COLO829 (cell line): ENCODE results near the gene RFTN1.

Source experiments
- DNase-seq: peaks from one replicate; pipeline ENCODE4 v3.0.0; 2012; ENCODE audit warnings: low spot score

RFTN1 gene

DNA sequence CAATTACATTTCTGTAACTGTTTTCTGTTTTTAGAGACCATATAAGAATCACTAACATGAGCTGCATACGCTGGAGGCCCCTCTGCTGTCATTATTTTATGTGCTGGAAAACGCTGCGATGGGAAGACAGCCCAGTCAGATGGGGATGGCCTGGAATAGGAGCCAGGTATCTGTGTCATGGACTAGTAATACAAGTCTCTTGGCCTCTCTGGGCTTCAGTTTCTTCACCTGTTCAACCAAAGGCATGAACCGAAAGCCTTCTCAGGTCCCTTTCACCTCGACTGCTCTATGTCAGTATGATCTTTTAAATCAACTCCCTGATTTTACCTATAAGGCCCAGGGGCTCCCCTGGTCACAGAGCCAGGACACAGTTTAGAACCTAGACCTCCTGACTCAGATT lies 14.6 kb upstream of the RFTN1 start:
- DNase-seq = no peak

DNA sequence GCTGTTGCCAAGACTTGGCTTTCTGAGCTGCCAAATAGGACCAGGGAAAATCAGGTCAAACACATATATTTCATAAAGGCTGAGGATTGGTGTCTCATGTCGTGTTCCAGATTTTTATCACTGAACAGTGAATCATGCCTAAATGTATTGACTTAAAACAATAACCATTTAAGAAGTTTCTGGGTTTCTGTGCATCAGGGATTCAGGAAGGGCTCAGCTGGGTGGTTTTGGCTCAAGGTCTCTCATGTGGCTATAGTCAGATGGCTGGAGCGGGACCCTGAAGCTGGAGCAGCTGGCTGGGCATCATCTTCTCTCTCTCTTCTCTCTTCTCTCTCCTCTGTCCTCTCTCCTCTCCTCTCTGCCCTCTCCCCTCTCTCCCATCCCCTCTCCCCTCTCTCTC lies 10.7 kb upstream of the RFTN1 start:
- no peak for DNase-seq

DNA sequence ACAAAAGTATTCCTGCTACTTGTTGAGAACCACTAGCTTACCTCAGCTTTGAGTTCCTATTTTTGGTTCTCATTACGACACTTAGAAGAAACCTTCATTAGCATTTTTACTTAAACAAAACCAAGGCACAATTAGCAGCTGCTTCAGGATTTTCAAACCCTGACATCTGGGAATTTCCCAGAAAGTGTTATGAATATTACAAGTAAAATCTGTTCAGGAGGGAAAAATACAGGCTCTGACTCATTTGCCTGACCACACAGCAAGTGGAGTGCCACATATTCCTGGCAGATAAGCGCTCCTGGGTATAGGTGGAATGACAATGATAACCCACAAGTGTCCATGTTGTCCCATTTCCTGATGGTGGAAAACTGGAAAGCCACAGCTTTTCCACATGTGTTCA lies 10.3 kb upstream of the RFTN1 start:
- no peak for DNase-seq

DNA sequence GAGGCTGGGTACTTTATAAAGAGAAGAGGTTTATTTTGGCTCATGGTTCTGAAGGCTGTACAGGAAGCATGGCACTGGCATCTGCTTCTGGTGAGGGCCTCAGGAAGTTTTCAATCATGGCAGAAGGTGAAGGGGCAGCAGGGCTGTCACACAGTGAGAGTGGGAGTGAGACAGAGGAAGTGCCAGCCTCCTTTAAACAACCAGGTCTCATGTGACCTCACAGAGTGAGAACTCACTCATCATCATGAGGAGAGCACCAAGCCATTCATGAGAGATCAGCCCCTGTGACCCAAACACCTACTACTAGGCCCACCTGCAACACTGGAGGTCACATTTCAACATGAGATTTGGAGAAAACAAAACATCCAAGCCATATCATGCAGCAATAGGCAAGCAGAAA lies 9.3 kb upstream of the RFTN1 start:
- no peak for DNase-seq

DNA sequence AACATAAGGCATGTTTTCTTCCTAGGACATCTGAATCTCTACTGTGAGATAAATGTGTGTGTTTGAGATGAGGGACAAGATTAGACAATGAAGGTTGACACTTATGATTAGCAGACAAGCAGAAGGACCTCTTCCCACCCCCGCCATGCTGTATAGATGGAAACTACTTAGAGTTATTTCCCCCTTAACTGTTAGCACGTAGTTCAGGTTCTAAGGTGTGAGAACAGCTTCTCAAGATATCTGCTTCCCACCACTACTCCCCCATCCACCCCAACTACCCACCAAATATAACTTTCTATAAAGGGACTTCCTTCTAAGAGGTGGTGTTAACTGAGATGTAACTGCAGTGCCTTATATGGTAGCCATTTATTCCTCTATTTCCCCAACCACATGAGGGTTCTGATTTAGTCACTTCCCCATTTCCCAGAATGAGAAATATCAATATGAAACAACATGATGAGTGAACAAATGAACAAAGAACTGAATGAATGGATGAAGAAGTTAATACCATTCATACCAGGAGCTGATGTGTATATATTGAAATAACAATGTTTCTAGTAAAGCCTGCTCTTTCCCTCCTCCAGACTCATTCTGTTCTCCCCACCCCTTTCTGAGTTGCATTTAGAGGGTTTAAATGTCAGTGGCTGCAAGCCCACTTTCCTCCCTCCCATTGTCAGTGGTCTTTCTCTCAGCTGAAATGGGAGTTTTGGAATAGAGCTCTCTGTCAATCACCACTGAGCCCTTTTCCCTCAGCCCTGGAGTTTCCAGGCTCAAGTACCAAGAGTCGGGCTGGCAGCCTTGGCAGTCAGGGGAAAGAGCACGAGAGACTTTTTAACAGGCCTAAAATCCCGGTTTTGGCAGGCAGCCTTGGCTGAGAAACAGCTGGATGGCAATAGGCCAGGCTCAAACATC lies 7.7 kb upstream of the RFTN1 start:
- DNase-seq = no peak

DNA sequence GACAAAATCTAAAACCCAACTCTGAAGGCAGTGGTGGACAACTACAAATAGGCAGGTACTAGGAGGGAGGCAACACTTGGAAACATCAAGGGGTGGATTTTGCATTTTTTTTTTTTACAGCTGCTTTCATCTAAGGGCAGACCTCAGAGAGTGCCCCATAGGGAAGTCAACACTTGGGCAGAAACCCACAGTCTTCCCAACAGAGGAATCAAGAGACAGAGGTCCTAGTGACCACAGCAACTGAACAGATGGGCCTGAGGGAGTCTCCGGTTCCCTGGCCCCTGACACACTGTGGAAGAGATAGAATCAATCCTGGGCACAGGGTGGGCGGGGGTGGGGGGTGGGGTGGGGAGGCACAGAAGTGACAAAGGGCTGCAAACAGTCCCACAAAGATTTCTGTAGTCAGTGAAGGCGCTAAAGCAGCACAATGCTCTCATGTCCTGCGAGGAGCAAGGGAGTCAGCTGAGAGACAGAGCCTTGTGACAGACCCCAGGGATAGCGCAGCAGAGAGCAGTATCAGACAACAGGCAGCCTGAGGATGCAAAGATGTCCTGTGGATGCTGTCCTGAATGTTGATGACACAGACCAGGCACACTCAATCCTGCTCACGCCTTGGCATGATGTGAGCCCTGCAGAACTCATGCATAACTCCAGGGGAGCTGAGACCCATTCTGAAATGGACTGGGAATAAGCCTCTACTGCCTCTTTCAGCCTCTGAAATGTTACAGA lies 6.9 kb upstream of the RFTN1 start:
- DNase-seq = no peak

DNA sequence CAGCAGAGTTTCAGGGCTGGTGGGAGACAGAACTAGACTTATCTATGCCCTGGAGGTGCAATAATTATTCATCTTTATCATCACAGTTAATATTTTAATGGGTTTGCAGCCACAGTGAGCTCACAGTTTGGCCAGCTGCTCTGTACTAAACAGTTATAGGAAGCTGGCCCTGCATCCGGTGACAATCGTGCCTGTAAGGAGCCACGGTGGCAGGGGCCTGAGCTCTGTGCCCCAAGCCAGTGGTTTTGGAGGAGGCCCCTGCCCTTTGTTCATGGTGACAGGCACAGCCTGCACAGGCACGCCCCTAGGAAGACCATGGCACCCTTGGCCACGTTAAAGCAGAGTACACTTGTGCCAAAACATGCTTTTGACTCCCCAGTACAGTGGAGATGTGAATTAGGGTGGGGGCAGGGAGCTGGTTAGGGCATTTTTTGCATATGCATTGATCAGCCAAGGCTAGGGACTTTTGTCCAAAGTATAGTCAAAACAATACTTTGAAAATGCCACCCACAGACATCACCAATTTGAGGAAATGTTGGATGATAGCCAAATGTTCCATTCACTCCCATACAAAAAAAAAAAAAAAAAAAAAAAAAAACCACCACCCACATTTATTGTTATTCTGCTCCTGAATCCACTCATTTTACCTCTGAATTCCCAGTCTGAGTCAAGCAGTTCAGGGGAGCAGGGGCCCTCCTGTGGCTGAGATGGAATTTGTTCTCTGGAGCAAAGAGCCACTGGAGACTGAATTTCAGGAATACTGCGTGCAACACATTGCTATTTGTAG lies 3.4 kb upstream of the RFTN1 start:
- peak; percentile 15 for DNase-seq

DNA sequence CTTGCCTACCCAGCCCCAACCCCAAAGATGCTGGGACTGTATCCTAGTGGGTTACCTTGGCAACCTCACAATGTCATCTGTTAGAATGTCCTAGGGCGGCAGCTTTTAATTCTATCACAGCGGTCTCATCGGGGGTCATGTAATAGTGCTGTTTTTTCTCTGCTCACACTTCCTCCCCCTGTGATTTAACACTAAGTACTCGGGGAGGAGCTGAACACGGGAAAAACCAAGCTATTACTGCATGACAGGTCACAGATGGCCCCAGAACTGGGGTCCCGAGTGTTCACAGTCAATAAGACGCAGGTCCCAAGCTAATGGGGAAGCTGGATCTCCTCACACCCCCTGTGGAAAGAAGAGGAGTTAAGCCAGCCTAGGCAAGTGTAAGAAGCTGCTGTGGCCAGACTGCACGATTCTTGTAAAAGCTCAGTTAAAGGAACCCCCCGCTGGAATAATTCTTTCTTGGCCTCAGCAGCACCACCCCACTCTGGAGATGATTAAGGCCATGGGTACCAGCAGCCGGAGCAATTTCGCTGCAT lies 2.5 kb upstream of the RFTN1 start:
- DNase-seq = no peak

DNA sequence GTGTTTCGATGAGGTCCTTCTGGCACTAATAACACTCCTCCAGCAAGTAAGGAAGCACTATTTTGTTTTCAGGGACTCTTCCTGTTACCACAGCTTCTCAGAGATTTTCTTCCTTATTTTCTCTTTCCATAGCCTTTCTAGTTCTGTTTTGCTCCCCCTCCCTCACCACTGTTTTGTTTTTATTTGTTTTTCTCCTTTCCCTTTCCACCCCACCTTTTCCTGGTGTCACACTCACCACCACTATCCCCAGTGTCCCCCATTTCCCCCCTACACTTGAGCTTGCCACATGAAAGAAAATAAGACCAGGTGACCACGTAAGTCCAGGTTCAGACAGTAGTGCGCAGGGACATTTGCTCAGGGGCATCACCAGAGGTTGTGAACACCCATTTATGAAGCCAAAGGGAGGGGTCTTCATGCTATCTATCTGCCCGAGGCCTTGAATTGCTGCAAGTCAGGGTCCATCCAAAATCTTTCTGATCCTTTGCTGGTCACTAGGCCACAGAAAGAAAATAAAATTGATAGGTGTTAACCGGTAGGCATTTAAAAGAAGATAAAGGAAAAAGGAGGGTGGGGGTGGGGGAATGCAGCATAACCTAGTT lies 1.4 kb upstream of the RFTN1 start:
- DNase-seq = no peak

DNA sequence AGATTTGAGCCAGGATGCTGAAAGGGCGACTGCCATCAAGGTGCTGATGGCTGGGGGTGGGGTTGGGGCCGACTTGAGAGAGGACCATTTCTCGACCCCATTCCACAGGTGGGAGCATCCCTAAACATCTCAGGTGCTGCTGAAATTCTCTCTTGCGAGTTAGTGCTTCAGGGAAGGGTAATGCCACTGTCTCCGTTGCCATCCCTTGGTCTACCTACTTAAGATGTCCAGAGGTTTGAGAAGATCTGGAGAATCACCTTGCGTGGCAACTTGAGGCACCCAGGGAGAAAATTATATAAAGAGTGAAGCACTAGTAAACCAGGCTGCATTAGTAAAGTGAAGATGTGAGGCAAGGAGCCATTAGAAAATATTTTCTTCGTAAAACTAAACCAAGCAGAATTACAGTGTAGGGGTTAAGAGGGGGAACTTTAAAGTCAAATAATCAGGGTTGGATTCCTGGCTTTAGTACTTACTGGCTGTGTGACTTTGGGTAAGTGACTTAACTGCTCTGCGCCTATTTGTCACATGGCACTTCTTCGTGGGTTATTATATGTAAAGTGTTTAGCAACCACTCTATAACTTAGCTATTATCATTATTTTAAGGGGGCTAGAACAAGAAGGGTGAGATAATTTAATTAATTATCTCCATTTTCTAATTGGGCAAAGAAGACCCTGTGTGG lies 662 bp upstream of the RFTN1 start:
- DNase-seq = no peak

DNA sequence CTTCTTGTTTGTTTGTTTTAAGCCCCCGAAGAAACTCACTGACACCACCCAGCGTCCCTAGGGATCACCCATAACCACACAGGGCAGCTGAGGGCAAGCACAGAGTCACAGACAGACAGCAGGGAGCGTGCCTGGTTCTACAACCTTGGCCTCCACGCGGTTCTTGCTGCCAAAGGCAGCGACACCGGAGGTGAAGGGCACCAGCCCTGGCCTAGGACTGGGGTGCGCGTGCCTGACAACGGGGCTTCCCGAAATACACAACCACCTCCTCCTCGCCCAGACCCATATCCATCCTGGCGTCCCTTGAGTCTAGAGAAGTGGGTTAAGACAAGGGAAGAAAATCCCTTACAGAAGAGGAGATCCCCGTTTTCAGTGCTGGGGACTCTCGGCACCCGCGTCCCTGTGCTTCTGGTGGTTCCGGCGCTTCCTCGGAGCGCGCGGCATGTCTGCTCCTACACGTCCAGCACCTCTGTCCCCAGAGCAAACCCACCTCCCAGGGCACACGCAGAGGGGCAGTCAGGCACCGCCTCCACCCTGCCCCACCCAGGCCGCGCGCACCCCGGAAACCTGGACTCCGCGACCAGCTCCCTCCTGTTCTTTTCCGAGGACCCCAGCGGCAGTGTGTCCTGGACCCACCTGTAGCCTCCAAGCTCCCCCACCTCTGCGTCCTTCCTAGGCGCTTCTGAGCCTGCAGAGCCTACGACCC lies 911 bp downstream of the RFTN1 start:
- no peak for DNase-seq

DNA sequence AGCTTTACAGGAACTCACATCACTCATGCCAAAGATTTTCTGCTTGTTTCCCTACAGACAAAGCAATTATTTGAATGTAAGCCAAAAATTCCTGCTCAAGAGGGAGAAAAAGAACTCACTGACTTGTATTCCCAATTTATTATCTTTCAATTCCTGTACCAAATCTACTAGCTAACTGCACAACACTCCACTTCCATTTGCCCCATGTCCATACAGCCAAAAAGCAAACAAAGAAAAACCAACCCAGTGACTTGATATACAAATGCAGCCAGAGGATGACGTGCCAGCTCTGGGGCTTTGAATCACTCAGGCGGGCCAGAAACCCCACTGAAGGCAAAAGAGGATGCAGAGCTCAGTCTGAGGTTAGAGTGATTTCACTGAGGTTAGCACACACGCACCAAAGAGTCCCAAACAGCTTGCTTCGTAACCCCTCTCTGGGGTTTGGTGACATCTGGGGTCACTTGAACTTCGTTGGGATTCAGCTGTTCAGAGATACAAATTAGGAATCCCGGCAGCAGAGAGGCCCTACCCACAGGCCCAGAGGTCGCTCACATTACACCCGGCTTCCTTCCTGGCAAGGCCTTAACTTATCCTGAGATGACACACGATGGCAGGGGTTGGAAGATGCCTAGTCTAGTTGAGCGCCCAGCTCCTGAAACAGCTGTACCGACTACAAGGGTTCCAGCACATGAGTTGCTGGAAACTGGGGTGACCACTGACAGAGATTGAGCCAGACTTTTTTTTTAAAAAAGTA lies 1.6 kb downstream of the RFTN1 start:
- DNase-seq = no peak

DNA sequence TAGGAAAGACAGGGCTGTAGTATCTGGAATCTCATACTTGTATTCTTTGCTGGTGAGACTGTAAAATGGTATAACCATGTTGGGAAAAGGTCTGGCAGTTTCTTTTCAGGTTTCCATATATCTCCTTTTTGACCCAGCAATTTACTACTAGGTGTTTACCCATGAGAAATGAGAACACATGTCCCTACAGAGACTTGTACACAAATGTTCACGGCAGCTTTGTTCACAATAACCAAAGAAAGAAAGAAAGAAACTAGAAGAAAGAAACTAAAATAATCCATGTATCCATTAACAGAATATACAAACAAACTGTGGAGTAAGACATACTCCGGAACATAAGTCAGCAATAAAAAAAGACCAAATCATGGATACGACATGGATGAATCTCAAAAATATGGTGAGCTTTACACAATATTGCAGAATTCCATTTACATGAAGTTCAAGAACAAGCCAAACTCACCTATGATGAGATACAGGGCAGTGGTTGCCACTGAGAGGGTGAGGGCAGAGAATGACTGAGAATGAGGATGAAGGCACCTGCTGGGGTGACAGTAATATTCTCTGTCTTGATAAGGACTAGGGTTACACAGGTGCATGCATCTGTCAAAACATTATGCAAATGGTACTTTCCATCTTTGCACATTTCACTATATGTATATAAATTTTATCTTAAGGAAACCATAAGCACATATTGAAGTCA lies 2.7 kb downstream of the RFTN1 start:
- DNase-seq = no peak

DNA sequence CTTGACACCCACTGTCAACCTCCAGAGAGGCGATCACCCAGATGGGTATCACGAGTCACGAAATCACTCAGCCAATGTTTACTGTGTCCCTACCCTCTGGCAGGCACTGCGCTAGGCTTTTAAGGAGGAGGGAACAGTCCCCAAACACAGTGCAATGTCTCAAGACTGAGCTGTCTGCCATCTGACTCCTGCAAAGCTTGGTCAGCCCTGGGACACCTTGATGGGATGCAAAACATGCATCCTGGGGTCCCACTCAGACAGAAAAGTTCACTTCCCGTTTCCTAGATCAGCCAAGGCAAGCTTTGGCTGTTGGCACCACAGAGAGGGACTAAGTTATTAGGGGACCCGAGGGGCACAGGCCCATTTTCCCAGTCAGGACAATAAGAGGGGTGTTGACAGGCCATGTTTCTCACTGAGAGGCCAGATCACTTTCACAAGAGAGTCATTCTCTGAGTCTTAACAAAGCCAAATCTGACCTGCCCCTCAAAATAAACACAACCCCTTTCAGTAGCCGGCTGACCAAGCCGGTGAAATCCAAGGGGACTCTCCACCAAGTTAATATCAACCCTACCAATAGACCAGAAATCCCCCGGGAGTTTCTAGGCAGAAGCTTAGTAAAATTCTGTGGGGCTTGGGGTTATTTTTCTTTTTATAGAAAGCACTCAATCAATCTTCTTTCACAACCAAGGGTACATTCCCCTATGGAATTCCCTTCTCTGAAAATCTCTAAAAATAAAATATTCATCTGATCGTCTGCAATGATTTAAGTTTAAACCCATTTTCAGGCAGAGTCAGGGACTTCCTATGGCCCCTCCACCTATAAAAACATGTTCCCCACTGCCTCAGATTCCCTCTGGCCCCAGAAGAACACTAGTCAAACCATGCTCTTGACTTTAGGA lies 3.5 kb downstream of the RFTN1 start:
- DNase-seq = no peak

DNA sequence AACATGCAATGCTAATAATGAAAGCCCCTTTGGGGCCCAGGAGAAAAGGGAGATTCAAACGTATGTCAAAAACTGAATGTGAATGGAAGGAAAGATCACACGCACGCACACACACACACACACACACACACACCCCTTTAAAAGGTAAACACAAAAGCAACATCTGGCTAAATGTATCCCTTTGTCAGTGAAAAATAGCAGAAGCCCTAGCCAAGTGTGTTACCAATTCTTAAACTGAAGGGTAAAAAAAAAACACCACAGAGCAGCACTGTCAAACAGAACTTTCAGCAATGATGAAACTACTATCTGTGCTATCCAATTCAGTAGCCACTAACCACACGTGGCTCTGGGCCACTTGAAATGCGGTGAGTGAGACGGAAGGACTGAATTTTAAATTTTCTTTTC lies 4.9 kb downstream of the RFTN1 start:
- DNase-seq = no peak

DNA sequence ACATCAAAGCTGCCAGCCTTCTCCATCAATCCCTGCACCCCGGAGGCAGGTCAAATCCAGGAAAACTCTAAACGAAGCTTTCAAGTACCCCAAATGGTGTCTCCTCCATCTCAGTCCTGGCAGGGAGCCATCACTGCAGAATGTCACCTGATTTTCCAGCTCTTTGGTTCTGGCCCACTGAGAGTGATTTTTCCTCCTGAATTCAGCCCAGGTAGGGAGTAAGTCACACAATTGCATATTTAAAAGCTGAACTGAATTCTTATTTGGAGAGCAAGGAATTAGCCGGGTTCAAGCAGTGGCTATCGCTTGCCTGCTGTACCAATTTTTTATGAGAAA lies 5.3 kb downstream of the RFTN1 start:
- DNase-seq = no peak

DNA sequence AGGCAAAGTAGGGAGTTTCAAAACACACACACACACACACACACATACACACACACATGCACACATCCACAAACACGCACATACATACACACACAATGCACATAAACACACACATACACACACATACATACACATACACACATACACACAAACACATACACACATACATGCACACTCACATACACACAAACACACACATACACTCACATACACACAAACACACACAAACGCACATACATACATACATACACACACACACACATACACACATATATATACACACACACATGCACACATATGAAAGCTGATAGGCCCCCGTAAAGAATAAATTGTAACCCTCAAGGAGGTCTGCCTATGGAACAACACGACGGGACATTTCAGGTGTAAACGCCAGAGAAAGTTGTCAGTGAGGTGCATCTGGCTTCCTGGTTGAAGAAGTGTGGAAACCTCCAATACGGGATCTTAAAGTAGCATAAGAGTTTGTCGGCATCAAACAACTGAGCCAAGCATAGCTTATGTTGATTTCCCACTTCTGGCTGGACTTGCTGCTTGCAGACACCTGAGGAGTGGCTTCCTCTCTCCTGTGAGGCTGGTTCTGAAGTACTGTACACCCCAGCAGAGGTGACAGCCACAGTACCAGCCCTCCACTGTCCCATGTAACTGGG lies 5.8 kb downstream of the RFTN1 start:
- no peak for DNase-seq
